Activated CD8-positive, alpha-beta memory T cell treated with anti-CD3 and anti-CD28 coated beads, Interleukin-2, amount 50 U/mL, for 48 hours (primary cell): ENCODE data around the gene KRTAP4-7.
"Not testable (repeated sequence)": the region's sequence is repeated elsewhere in the genome, so short reads cannot be mapped to it uniquely, and the experiment has no call there.

Experiments
- DNase-seq: peaks from one replicate; pipeline ENCODE4 v3.0.0-alpha.2; 2020

Gene KRTAP4-7

DNA sequence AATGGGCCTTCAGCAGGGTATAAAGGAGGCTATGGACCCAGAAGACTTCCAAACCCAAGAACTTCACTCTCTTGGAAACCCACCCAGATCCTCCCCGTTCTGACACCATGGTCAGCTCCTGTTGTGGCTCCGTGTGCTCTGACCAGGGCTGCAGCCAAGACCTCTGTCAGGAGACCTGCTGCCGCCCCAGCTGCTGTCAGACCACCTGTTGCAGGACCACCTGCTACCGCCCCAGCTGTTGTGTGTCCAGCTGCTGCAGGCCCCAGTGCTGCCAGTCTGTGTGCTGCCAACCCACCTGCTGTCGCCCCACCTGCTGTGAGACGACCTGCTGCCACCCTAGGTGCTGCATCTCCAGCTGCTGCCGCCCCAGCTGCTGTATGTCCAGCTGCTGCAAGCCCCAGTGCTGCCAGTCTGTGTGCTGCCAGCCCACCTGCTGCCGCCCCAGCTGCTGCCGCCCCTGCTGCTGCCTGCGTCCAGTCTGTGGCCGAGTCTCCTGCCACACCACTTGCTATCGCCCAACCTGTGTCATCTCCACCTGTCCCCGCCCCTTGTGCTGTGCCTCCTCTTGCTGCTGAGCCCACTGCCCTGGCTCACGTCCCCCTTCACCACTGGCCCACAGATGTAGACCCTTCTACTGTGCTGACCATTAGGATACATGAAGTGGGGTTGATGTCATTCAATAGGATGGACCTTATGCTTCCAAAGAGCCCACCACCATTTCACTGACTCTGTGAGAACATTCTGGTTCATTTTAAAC is at the start of gene KRTAP4-7:
KRTAP4-7 (plus strand) TSS at position 51 of the 757 bp plus-strand sequence; CDS start at position 108, 57 bp downstream.
- not testable (repeated sequence) for DNase-seq

DNA sequence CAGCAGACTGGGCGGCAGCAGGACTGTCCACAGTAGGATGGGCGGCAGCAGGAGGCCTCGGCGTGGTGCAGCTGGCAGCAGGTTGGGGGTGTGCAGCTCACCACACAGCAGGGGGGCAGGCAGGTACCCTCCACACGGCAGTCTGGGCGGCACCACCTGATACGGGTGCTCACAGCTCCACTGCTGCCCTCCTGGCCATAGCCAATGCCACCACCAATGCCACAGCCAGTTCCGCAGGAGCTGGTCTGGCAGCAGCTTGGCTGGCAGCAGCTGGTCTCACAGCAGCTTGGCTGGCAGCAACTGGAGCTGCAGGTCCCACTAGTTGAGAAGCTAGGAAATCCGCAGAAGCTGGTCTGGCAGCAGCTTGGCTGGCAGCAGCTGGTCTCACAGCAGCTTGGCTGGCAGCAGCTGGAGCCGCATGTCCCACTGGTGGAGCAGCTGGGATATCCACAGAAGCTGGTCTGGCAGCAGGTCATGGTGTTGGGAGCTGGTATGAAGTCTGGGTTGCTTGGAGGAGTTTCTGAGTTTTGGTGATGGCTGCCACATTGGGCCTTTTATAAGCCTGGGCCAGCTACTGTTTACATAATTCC is 49.5 kb upstream of the KRTAP4-7 start, which contains the start of gene KRTAP1-3:
KRTAP1-3 (minus strand) TSS at position 529 of the 590 bp plus-strand sequence; CDS start at position 476, 53 bp downstream.
- not testable (repeated sequence) for DNase-seq

DNA sequence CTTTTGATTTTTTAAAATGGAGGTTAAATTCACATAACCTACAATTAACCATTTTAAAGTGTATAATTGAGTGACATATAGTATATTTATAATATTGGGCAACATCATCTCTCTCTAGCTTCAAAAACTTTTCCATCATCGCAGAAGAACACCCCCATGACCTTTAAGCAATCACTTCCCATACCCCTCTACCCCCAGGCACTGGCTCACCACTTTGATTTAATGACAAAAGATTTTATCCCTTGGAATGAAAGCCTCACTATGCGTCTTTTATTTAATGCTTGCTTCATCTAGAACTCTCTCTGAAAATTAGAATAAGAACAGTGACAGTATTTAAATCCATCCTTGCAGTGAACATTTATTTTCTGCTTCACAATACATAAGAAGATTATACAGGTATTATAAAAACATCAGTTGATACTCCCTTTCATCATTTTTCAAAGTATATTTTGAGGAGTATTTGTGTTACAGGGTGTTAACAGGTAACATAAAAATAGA is 46.0 kb upstream of the KRTAP4-7 start:
- DNase-seq: no peak

DNA sequence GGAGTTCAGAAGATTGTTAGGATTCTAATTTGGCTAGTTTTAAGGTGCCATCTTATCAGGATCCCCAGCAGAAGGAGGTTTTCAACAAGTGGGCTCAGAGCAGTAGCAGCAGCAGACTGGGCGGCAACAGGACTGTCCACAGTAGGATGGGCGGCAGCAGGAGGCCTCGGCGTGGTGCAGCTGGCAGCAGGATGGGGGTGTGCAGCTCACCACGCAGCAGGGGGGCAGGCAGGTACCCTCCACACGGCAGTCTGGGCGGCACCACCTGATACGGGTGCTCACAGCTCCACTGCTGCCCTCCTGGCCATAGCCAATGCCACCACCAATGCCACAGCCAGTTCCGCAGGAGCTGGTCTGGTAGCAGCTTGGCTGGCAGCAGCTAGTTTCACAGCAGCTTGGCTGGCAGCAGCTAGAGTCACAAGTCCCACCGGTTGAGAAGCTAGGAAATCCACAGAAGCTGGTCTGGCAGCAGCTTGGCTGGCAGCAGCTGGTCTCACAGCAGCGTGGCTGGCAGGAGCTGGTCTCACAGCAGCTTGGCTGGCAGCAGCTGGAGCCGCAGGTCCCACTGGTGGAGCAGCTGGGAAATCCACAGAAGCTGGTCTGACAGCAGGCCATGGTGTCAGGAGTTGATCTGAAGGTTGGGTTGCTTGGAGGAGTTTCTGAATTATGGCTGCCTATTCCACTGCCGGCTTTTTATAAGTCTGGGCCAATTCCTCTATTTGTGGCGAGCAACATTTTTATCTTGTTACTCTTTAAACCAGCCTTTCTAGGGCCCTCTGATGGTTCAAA is 43.0 kb upstream of the KRTAP4-7 start, which contains the start of gene KRTAP1-1:
KRTAP1-1 (minus strand) TSS at position 668 of the 789 bp plus-strand sequence; CDS start at position 615, 53 bp downstream.
- not testable (repeated sequence) for DNase-seq

DNA sequence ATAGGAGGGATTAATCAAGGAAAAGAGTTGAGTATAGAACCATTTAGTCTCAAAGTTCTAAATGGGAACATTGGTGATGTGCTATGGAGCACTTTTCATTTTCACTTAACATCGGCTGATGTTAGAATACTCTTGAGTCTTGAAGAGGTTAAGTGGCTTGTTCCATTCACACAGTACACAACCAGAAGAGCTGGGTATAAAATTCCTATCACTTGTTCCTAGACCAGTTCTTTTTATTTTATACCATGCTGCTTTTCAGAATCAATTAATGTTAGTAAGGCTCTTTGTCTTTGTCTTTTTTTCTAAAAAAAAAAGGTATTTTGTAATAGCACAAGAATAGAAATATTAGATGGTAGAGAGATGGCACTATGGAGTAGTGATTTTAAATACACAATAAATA is 41.0 kb upstream of the KRTAP4-7 start:
- DNase-seq: no peak

DNA sequence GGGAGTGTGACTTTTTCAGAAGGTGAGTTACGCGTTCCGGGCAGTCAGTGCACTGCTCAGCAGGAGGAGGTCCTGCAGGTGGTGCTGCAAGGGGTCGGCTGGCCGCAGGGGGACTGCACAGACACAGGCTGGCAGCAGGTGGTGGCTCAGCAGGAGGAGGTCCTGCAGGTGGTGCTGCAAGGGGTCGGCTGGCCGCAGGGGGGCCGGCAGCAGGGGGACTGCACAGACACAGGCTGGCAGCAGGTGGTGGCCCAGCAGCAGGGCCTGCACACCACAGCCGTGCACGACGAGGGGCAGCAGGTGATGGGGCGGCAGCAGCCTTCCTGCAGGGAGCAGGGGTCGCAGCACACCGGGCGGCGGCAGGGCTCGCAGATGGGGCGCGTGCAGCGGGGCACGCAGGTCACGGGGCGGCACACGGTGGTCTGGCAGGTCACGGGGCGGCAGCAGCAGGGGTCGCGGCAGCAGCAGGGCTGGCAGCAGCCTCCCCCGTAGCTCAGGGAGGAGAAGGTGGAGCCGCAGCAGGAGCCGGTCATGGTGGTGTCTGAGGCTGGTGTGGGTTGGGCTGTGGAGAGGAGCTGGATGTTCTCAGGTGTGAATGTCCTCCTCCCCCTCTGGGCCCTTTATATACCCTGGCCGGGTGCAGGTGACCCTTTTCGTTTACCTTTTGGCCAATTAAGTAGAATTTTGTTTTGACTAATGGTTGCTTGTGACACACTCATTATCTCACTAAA is 37.0 kb upstream of the KRTAP4-7 start, which contains the start of gene KRTAP2-1:
KRTAP2-1 (minus strand) TSS at position 582 of the 731 bp plus-strand sequence; CDS start at position 533, 49 bp downstream.
- not testable (repeated sequence) for DNase-seq

DNA sequence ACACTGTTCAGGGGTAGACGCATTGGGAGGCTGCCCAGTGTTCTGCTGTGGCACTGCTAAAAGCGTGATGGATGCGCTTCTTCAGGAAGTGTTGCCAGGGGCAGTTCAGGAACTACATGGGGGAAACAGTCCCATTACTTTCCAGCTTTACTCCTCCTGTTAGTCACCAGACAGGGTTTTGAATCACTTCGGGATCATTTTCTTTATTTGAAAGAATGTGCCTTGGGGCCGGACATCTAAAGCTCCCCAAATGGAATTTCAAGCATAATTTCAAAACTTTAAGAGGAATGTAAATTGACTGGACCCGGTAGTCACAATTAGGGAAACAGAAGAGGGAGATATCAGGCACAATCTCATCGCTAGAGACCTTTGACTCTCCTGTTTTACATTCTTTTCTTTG is 35.5 kb upstream of the KRTAP4-7 start:
- no peak for DNase-seq

DNA sequence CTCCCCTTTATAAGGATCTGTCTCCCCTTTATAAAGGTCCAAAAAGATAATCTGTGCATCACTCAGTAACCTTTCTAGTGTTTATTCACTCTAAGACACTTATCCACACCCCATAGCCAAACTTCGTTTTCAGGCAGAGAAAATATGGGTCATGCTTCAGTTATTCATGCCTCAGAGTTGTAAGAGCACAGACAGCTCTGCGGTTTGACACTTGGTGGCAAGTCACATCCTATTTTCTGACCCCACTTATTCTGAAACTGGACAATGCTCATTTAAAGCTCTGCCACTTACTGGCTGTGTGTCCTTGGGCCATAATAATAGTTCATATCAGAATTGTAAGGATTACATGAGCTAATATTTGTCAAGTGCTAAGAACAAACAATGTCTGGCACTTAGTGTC is 34.8 kb upstream of the KRTAP4-7 start:
- DNase-seq: no peak

DNA sequence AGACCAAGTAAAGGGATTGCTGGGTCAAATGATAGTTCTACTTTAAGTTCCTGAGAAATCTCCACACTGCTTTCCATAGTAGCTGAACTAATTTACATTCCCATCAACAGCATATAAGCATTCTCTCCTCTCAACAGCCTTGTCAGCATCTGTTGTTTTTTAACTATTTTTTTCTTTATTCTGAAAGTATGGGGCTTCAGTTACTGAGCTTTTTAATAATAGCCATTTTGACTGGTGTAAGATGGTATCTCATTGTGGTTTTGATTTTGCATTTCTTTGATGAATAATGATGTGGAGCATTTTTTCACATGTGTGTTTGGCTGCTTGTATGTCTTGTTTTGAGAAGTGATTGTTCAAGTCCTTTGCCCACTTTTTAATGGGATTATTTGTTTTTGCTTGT is 31.4 kb upstream of the KRTAP4-7 start:
- no peak for DNase-seq

DNA sequence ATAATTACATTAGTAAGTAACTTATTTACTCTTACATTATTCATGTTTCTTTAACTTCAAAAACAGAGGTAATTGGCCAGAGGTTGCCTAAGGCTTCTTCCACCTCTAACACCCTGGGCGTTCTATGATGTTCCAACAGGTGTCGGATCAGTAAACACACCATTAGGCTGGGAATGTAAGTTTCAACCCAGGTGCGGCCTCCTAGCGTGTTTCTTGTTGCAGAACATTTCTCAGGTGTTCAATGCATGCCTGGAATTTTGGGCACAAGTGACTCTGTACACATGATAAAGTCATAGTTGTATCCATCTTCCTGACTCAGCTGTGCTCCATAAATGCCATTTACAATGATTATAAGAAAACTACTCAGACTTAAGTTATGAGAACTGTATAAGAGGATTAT is 29.9 kb upstream of the KRTAP4-7 start:
- DNase-seq: no peak

DNA sequence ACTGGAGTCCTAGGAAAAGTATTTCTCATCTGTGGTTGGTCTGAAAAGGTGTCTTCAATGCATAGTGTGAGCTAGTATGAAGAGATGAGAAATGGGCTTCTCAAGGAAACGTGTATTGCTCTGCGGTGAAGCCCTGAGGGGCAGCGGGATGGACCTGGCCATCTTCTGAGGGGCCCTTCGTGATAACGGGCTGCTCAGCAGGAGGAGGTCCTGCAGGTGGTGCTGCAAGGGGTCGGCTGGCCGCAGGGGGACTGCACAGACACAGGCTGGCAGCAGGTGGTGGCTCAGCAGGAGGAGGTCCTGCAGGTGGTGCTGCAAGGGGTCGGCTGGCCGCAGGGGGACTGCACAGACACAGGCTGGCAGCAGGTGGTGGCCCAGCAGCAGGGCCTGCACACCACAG is 29.4 kb upstream of the KRTAP4-7 start:
- DNase-seq: not testable (repeated sequence)

DNA sequence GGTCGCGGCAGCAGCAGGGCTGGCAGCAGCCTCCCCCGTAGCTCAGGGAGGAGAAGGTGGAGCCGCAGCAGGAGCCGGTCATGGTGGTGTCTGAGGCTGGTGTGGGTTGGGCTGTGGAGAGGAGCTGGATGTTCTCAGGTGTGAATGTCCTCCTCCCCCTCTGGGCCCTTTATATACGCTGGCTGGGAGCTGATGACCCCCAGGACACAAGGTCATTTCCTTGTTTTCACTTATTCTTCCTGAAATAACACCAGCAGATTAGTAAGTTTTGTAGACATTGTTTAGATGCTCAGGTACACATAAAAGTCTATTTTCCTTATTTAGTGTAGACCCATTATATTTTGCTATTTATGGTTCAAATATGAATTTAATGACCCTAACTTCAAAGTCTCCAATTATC is 28.8 kb upstream of the KRTAP4-7 start, which contains the start of gene KRTAP2-2:
KRTAP2-2 (minus strand) TSS at position 101 of the 400 bp plus-strand sequence; CDS start at position 82, 19 bp downstream.
- not testable (repeated sequence) for DNase-seq

DNA sequence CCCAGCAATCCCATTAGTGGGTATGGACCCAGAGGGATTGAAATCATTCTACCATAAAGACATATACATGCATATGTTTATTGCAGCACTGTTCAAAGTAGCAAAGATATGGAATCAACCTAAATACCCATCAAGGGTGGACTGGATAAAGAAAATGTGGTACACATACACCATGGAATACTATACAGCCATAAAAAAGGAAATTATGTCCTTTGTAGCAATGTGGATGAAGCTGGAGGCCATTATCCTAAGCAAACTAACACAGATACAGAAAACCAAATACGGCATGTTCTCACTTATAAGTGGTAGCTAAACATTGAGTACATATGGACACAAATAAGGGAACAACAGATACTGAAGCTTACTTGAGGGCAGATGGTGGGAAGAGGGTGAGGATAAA is 26.4 kb upstream of the KRTAP4-7 start:
- no peak for DNase-seq

DNA sequence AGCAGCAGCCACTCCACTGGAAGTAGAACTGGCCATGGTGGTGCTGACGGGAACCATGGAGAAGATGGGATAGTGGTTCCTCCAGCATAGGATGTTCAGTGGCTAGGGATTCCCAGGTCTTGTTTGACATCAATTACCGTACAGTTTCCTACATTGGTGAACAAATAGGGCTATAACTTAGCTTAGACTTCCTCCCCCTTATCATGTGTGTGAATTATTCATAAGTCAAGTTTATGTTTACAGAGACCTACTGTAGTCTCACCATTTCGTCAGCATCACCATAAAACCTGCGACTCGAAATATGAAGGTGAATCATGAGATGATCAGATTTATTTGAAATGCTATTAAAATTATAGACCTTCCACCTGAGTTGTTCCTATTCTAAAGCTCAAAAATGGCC is 25.2 kb upstream of the KRTAP4-7 start:
- no peak for DNase-seq

DNA sequence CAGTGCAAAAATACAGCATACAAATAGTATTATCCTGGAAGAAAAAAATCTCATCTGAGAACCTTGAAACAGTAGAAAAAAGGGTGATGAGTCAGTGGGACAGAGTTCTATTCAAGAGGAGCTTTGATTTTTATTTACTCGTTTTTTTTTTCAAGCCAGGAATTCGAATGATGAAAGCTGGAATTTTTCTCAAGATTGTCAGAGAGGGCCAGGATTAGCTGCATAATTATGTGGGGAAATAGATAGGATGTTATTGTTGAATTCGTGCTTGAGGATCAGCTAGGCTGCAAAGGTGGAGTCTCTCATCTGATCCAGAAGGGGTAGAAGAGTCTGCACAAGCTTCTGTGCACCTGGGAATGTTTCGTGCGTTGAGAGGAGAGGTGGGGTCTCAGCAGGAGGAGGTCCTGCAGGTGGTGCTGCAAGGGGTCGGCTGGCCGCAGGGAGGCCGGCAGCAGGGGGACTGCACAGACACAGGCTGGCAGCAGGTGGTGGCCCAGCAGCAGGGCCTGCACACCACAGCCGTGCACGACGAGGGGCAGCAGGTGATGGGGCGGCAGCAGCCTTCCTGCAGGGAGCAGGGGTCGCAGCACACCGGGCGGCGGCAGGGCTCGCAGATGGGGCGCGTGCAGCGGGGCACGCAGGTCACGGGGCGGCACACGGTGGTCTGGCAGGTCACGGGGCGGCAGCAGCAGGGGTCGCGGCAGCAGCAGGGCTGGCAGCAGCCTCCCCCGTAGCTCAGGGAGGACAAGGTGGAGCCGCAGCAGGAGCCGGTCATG is 24.5 kb upstream of the KRTAP4-7 start:
- not testable (repeated sequence) for DNase-seq

DNA sequence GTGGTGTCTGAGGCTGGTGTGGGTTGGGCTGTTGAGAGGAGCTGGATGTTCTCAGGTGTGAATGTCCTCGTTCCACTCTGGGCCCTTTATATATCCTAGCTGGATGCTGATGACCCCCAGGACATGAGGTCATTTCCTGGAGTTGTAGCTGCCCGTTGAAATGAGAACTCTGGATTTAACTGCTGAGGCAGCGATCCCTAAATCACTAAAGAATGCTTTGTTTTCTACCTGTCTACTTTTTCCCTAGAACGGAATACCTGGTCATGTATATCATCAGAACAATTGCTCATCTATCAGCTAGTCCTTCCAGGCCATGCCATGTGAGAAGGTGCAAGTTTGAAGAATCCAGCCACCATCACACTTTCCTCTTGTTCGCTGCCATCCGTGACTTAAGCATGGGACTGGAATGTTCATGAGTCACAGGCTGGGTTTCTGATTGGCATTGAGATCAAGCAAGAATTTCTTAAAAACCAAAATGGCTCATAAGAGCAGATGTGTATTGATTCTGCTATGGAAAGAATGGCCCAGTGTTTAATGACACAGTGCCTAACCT is 23.8 kb upstream of the KRTAP4-7 start, which contains the start of gene KRTAP2-3:
KRTAP2-3 (minus strand) TSS at position 63 of the 553 bp plus-strand sequence. CDS start 64 bp downstream, outside the sequence.
- DNase-seq: no peak

DNA sequence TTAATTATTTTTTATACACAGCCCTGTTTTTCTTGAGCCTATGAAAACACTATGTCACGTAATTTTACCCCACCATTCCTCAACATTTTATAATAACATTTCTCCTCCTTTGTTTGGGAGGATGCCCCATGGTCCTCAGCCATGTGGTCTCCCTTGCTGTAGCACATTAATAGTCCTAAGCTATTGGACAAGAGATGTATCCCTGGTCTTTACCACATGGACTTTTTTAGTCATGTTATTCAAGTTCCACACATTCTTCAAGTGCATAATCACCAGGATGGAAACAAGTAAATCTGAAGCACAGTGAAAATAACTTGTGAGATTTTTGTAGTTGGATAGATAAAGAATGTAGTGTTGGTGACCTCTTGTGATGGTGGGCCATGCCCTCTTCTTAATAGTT is 22.0 kb upstream of the KRTAP4-7 start:
- no peak for DNase-seq

DNA sequence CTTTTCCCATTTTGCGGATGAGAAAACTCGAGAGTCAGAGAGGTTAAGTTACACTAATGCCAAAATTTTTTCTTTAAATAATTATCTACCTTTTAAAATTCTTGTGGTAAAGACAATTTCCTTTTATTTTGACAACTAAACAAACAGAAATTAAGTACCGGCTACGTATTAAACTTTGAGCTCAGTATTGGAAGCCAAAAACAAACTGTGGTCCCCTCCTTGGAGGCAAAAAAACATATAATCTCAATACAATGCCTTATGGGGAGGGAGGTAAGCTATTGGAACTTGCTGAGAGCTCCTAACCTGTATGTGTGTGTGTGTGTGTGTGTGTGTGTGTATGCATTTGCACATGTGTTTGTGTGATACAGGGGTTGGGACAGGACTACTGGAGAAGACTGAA is 20.5 kb upstream of the KRTAP4-7 start:
- DNase-seq: no peak

DNA sequence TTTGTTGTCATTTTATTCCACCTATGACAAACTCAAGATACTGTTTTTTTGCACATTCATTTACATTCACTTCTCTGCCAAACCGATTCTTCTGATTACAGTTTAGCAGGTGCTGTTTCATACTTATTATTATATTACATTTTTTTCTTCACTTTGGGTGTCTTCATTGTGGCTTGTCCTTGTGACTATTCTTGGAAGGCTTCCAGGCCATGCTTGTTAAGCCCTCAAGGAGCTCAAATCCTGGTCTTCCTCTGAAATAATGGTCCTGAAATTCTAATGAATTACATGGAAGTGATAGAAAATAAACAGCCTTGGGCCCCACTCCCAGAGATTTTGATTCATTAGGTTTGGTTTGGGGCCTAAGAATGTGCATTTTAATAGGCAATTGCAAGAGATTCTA is 19.6 kb upstream of the KRTAP4-7 start:
- DNase-seq: no peak

DNA sequence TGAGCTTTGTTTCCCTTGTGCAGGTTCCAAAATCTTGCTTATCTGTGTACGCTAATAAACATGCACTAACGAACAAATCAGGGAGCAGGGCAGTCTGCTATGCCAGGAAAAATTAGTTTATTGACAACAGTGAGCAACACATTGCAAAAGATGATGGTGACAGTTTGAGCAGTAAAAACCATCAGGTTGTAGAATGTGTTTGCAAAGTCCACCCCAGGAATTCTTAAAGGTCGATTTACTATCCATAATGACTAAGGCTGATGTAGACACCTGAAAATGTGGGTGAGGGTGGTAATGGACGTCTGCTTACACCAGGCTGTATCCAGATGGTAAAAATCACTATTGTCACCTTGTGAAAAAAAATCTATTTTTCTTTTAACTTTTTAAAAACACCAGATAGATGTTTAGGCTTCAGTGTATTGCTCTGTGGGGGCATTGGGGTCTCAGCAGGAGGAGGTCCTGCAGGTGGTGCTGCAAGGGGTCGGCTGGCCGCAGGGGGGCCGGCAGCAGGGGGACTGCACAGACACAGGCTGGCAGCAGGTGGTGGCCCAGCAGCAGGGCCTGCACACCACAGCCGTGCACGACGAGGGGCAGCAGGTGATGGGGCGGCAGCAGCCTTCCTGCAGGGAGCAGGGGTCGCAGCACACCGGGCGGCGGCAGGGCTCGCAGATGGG is 18.8 kb upstream of the KRTAP4-7 start:
- DNase-seq: not testable (repeated sequence)
